Astrocyte (in vitro differentiated cells and primary cell): ENCODE measurements around the gene XG. TPM values are rescaled to one million over a fixed set of nuclear protein-coding genes. Genes with fewer than 3 reads are reported as not detected.

ENCODE experiments used
- DNase-seq: peaks from one replicate; pipeline ENCODE4 v3.0.0-alpha.2; 2010; ENCODE audit warnings: low read depth
- FAIRE-seq: peaks from 2 replicates; lab custom pipeline; 2011; peaks lifted over from hg19 to GRCh38; lab: Jason Lieb, UNC
- H2AFZ ChIP-seq: 2 replicates; pipeline ENCODE4 v1.6.0; 2012; ENCODE audit warnings: low read depth, low read length, inconsistent platforms
- H3K27ac ChIP-seq: 2 replicates; pipeline ENCODE4 v1.5.1; 2011; ENCODE audit warnings: low read depth, low read length, inconsistent platforms
- H3K27me3 ChIP-seq: 2 replicates; pipeline ENCODE4 v1.6.0; 2011; ENCODE audit warnings: low read length, inconsistent platforms; ENCODE audit not compliant: insufficient read depth
- H3K36me3 ChIP-seq: 2 replicates; pipeline ENCODE4 v1.5.1; 2011; ENCODE audit warnings: low read length, inconsistent platforms; ENCODE audit not compliant: insufficient read depth
- H3K4me1 ChIP-seq: 2 replicates; pipeline ENCODE4 v1.5.1; 2011; ENCODE audit warnings: low read length, inconsistent platforms; ENCODE audit not compliant: insufficient read depth
- H3K4me2 ChIP-seq: 2 replicates; pipeline ENCODE4 v1.6.0; 2012; ENCODE audit warnings: low read length, inconsistent platforms
- H3K4me3 ChIP-seq: 2 replicates; pipeline ENCODE4 v1.5.1; 2011; ENCODE audit warnings: low read depth, mild to moderate bottlenecking, low read length, inconsistent platforms; ENCODE audit not compliant: insufficient read depth
- H3K79me2 ChIP-seq: 2 replicates; pipeline ENCODE4 v1.6.0; 2012; ENCODE audit warnings: mild to moderate bottlenecking, low read length, inconsistent platforms; ENCODE audit not compliant: insufficient read depth
- H3K9ac ChIP-seq: 2 replicates; pipeline ENCODE4 v1.6.0; 2012; ENCODE audit warnings: mild to moderate bottlenecking, low read length, inconsistent platforms
- H3K9me3 ChIP-seq: 2 replicates; pipeline ENCODE4 v1.5.1; 2012; ENCODE audit warnings: low read depth, mild to moderate bottlenecking, low read length, inconsistent platforms; ENCODE audit not compliant: insufficient read depth
- H4K20me1 ChIP-seq: 2 replicates; pipeline ENCODE4 v1.6.0; 2012; ENCODE audit warnings: low read length, inconsistent platforms; ENCODE audit not compliant: insufficient read depth
- H3K27ac Mint-ChIP-seq: one replicate; pipeline ENCODE4 v1.8.0; 2021; ENCODE audit warnings: mild to moderate bottlenecking, mixed read lengths; ENCODE audit not compliant: unreplicated experiment
- H3K27me3 Mint-ChIP-seq: one replicate; pipeline ENCODE4 v1.8.0; 2021; ENCODE audit warnings: low read depth, mixed read lengths; ENCODE audit not compliant: unreplicated experiment
- H3K36me3 Mint-ChIP-seq: one replicate; pipeline ENCODE4 v1.8.0; 2021; ENCODE audit warnings: low read depth, mixed read lengths; ENCODE audit not compliant: unreplicated experiment
- H3K4me1 Mint-ChIP-seq: one replicate; pipeline ENCODE4 v1.8.0; 2021; ENCODE audit warnings: low read depth, mixed read lengths; ENCODE audit not compliant: unreplicated experiment
- H3K4me3 Mint-ChIP-seq: one replicate; pipeline ENCODE4 v1.8.0; 2021; ENCODE audit warnings: mild to moderate bottlenecking, moderate library complexity, mixed read lengths; ENCODE audit not compliant: unreplicated experiment
- H3K9me3 Mint-ChIP-seq: one replicate; pipeline ENCODE4 v1.8.0; 2021; ENCODE audit warnings: mild to moderate bottlenecking, mixed read lengths; ENCODE audit not compliant: unreplicated experiment
- EZH2 ChIP-seq: IDR thresholded peaks from 2 replicates; pipeline ENCODE4 v1.6.1; 2012; ENCODE audit warnings: mild to moderate bottlenecking, low read length, inconsistent platforms; ENCODE audit not compliant: insufficient read depth
- total RNA-seq: library from RNA; stranded (reverse); gene quantifications from 2 replicates; pipeline ENCODE4 v1.2.1, GENCODE V29; 2021
- TF ChIP-seq, protein P1 (sequence below): IDR thresholded peaks from 2 replicates; pipeline ENCODE4 v1.5.1; 2011; ENCODE audit warnings: low read depth, mild to moderate bottlenecking, inconsistent platforms, low read length, moderate library complexity; ENCODE audit not compliant: insufficient read depth

XG gene
- total RNA-seq, 1 donor from 2014 or later: 0.30 TPM

- Histone ChIP-seq H3K27ac (no peak overlapping the region), H3K36me3 (no peaks in the 10 kb centered on the region), H3K79me2 (no peaks in the 10 kb centered on the region), H3K9ac (no peak overlapping the region), H3K4me3 (no peak overlapping the region), H3K4me1 (no peaks in the 10 kb centered on the region), H3K27me3 (no peaks in the 10 kb centered on the region), H4K20me1 (no peaks in the 10 kb centered on the region), H3K9me3 (no peaks in the 10 kb centered on the region), H2AFZ (no peak overlapping the region), H3K4me2 (no peak overlapping the region)
- FAIRE-seq: no peak
- H3K4me1 Mint-ChIP-seq: peaks cover 9% of the 10 kb centered on the region
- TF ChIP-seq, protein P1, sequence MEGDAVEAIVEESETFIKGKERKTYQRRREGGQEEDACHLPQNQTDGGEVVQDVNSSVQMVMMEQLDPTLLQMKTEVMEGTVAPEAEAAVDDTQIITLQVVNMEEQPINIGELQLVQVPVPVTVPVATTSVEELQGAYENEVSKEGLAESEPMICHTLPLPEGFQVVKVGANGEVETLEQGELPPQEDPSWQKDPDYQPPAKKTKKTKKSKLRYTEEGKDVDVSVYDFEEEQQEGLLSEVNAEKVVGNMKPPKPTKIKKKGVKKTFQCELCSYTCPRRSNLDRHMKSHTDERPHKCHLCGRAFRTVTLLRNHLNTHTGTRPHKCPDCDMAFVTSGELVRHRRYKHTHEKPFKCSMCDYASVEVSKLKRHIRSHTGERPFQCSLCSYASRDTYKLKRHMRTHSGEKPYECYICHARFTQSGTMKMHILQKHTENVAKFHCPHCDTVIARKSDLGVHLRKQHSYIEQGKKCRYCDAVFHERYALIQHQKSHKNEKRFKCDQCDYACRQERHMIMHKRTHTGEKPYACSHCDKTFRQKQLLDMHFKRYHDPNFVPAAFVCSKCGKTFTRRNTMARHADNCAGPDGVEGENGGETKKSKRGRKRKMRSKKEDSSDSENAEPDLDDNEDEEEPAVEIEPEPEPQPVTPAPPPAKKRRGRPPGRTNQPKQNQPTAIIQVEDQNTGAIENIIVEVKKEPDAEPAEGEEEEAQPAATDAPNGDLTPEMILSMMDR: no peak
- no peak for TF ChIP-seq EZH2
- no peak for DNase-seq
- no peaks in the 10 kb centered on the region for H3K27me3 Mint-ChIP-seq
- no peaks in the 10 kb centered on the region for H3K36me3 Mint-ChIP-seq
- H3K9me3 Mint-ChIP-seq: no peaks in the 10 kb centered on the region
- H3K27ac Mint-ChIP-seq: no peak overlapping the region
- H3K4me3 Mint-ChIP-seq: no peak overlapping the region
Measured at GRCh38 chrX:2854918-2855317, 103.1 kb downstream of the XG start.

DNA sequence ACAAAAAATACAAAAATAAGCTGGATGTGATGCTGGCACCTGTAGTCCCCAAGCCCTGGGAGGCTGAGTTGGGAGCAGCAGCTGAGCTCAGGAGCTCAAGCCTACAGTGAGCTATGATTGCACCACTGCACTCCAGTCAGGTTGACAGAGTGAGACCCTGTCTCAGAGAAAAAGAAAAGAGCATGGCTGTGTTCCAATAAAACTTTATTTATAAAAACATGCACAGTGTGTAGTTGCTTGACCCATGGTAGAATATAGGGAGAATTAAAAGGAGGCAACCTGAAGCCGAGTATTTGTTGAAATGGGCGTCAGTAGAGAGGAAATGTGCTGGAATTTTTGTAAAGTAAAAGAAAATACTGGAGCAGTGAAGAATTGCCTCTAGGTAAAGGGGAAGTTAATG lies 103.9 kb downstream of the XG start:
- Histone ChIP-seq H3K27me3 (no peaks in the 10 kb centered on the region), H3K4me1 (no peaks in the 10 kb centered on the region), H3K36me3 (no peaks in the 10 kb centered on the region), H4K20me1 (no peaks in the 10 kb centered on the region), H3K4me3 (no peak overlapping the region), H3K9me3 (no peaks in the 10 kb centered on the region), H3K79me2 (no peaks in the 10 kb centered on the region), H2AFZ (no peak overlapping the region), H3K27ac (no peak overlapping the region), H3K9ac (no peak overlapping the region), H3K4me2 (no peak overlapping the region)
- no peak overlapping the region for H3K27ac Mint-ChIP-seq
- no peak for DNase-seq
- H3K4me3 Mint-ChIP-seq: no peak overlapping the region
- H3K36me3 Mint-ChIP-seq: no peaks in the 10 kb centered on the region
- no peak for FAIRE-seq
- TF ChIP-seq, protein P1: no peak
- no peak for TF ChIP-seq EZH2
- no peaks in the 10 kb centered on the region for H3K27me3 Mint-ChIP-seq
- H3K9me3 Mint-ChIP-seq: no peaks in the 10 kb centered on the region
- H3K4me1 Mint-ChIP-seq: peaks cover under 1% of the 10 kb centered on the region

DNA sequence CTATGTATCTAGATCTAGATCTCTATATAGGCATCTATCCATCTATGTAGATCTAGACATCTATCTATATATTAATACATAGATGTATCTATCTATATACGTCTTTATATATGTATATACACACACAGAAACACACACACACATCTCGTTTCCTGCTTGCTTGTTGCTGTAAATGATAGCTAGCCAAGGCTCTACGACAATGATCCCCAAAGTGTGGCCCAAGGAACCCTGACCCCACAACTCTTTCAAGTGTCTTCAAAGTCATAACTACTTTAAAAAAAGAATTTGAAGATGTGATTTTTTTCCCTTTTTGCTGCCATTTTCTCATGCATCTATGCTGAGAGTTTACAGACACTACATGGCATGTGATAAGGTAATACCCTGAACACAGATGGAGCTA lies 105.7 kb downstream of the XG start:
- Mint-ChIP-seq H3K36me3 (peaks cover 2% of the 10 kb centered on the region), H3K4me1 (no peaks in the 10 kb centered on the region), H3K4me3 (no peak overlapping the region), H3K9me3 (no peaks in the 10 kb centered on the region), H3K27me3 (no peaks in the 10 kb centered on the region), H3K27ac (no peak overlapping the region)
- H2AFZ ChIP-seq: no peak overlapping the region
- no peak for FAIRE-seq
- H3K4me3 ChIP-seq: no peak overlapping the region
- no peaks in the 10 kb centered on the region for H3K4me1 ChIP-seq
- DNase-seq: no peak
- TF ChIP-seq, protein P1: no peak
- no peak for TF ChIP-seq EZH2
- H3K9ac ChIP-seq: no peak overlapping the region
- no peak overlapping the region for H3K4me2 ChIP-seq
- no peaks in the 10 kb centered on the region for H3K36me3 ChIP-seq
- H3K27ac ChIP-seq: no peak overlapping the region
- H3K79me2 ChIP-seq: no peaks in the 10 kb centered on the region
- no peaks in the 10 kb centered on the region for H4K20me1 ChIP-seq
- H3K27me3 ChIP-seq: no peaks in the 10 kb centered on the region
- H3K9me3 ChIP-seq: no peaks in the 10 kb centered on the region
